B cell (primary cell): ENCODE data around the gene PCDHGA8. TPM values are rescaled to one million over a fixed set of nuclear protein-coding genes. Genes with fewer than 3 reads are reported as not detected.

ENCODE experiments used
- ATAC-seq: fragments of 200-7000 bp; cut with Tn5 transposase; one replicate; pipeline ENCODE4 v1.10.0; 2021; ENCODE audit warnings: low read depth, mild to moderate bottlenecking, moderate number of reproducible peaks, moderate library complexity
- CTCF ChIA-PET: fragments of 350-600 bp; sonication (Branson Sonifier 250); formaldehyde crosslinking; loops from one replicate; lab custom pipeline; 2021; ENCODE audit warnings: antibody characterized with exemption, inconsistent platforms; lab: Charles Lee
- POLR2A ChIA-PET: fragments of 350-600 bp; sonication (Branson Sonifier 250); formaldehyde crosslinking; loops from one replicate; lab custom pipeline; 2021; ENCODE audit warnings: antibody characterized with exemption; lab: Charles Lee
- DNase-seq: peaks from one replicate; pipeline ENCODE4 v3.0.0; 2013
- H2AFZ ChIP-seq: 2 replicates; pipeline ENCODE4 v1.6.1; 2012; ENCODE audit warnings: mild to moderate bottlenecking, low read depth, low read length; ENCODE audit not compliant: insufficient read depth, poor library complexity, severe bottlenecking
- H3K27ac ChIP-seq, 2 donors: 1 replicate in 1 of 2; 2 replicates in 1 of 2; pipeline ENCODE4 v1.5.1; 2012 to 2013; ENCODE audit warnings: low read length in 2 of 2, mild to moderate bottlenecking in 2 of 2, moderate library complexity in 1 of 2
- H3K27me3 ChIP-seq, 4 experiments: fragments of 200-600 bp in 1 of 4; sonication (generic) in 1 of 4; replicated peaks in 1 of 4; 1 replicate in 2 of 4; 2 replicates in 2 of 4; pipeline versions ENCODE4 v1.6.1 to v1.7.0; 2013 to 2016; ENCODE audit warnings: low read length in 3 of 4, mild to moderate bottlenecking in 2 of 4, mixed read lengths in 1 of 4, moderate library complexity in 1 of 4; ENCODE audit not compliant: insufficient read depth in 4 of 4, control insufficient read depth in 3 of 4; ENCODE audit errors: control extremely low read depth in 1 of 4
- H3K36me3 ChIP-seq, 2 experiments: replicated peaks in 1 of 2; 1 replicate in 1 of 2; 2 replicates in 1 of 2; pipeline versions ENCODE4 v1.6.1 to v1.7.1; 2013; ENCODE audit warnings: low read length in 1 of 2; ENCODE audit not compliant: insufficient read depth in 2 of 2, control insufficient read depth in 1 of 2; ENCODE audit errors: control extremely low read depth in 1 of 2, extremely low read depth in 1 of 2
- H3K4me1 ChIP-seq, 2 donors: fragments of 200-600 bp in 1 of 2; sonication (generic) in 1 of 2; 1 replicate in 1 of 2; 2 replicates in 1 of 2; pipeline versions ENCODE4 v1.5.1 to v1.6.1; 2013 to 2017; ENCODE audit warnings: low read length in 2 of 2; ENCODE audit not compliant: control insufficient read depth in 2 of 2, insufficient read depth in 2 of 2
- H3K4me2 ChIP-seq: replicated peaks from 2 replicates; pipeline ENCODE3; 2012; ENCODE audit warnings: mild to moderate bottlenecking, low read depth, low read length; ENCODE audit not compliant: poor library complexity, severe bottlenecking
- H3K4me3 ChIP-seq, 5 experiments: fragments of 200-600 bp in 1 of 5; sonication (generic) in 1 of 5; 1 replicate in 3 of 5; 2 replicates in 2 of 5; pipeline versions ENCODE4 v1.5.1 to v1.7.0; 2011 to 2016; ENCODE audit warnings: low read length in 4 of 5, mild to moderate bottlenecking in 4 of 5, low read depth in 2 of 5, control low read depth in 1 of 5, moderate library complexity in 1 of 5; ENCODE audit not compliant: insufficient read depth in 1 of 5; ENCODE audit errors: control extremely low read depth in 1 of 5, extremely low read depth in 1 of 5
- H3K79me2 ChIP-seq: fragments of 200-600 bp; sonication (generic); one replicate; pipeline ENCODE4 v1.6.0; 2016; ENCODE audit warnings: low read length; ENCODE audit not compliant: control insufficient read depth, insufficient read depth
- H3K9ac ChIP-seq: fragments of 200-600 bp; sonication (generic); 2 replicates; pipeline ENCODE4 v1.6.1; 2017; ENCODE audit warnings: mild to moderate bottlenecking, low read length, moderate library complexity
- H3K9me3 ChIP-seq, 3 donors: one replicate each; pipeline versions ENCODE4 v1.6.1 to v1.7.1; 2013; ENCODE audit warnings: low read length in 2 of 3; ENCODE audit not compliant: control insufficient read depth in 2 of 3, insufficient read depth in 1 of 3; ENCODE audit errors: control extremely low read depth in 1 of 3
- H4K20me1 ChIP-seq: 2 replicates; pipeline ENCODE4 v1.6.0; 2012; ENCODE audit warnings: mild to moderate bottlenecking, low read length; ENCODE audit not compliant: insufficient read depth, control insufficient read depth, poor library complexity, severe bottlenecking
- H3K27ac Mint-ChIP-seq: one replicate; pipeline ENCODE4 v1.8.0; 2021; ENCODE audit warnings: mixed read lengths
- H3K27me3 Mint-ChIP-seq: one replicate; pipeline ENCODE4 v1.8.0; 2021; ENCODE audit warnings: mixed read lengths
- H3K4me1 Mint-ChIP-seq: one replicate; pipeline ENCODE4 v1.8.0; 2021; ENCODE audit warnings: mixed read lengths
- H3K4me3 Mint-ChIP-seq: one replicate; pipeline ENCODE4 v1.8.0; 2021; ENCODE audit warnings: mixed read lengths
- H3K9me3 Mint-ChIP-seq: one replicate; pipeline ENCODE4 v1.8.0; 2022; ENCODE audit warnings: mixed read lengths; ENCODE audit not compliant: insufficient read depth
- EZH2 ChIP-seq: IDR thresholded peaks from 2 replicates; pipeline ENCODE4 v1.6.1; 2012; ENCODE audit warnings: borderline replicate concordance, low read depth, mild to moderate bottlenecking, moderate library complexity, low read length; ENCODE audit not compliant: insufficient read depth, poor library complexity, severe bottlenecking
- WGBS: methylation state at CpG from one replicate; pipeline ENCODE4 v1.1.5; 2013; ENCODE audit warnings: missing lambda C conversion rate; ENCODE audit not compliant: insufficient coverage; 5-methylcytosine and 5-hydroxymethylcytosine counted together
- intact Hi-C: fragments of 100-400 bp; cut with micrococcal nuclease; formaldehyde crosslinking; loops from one replicate; pipeline ENCODE4 v1.10.0; 2022
- polyA plus RNA-seq: library from polyadenylated mRNA; depleted of rRNA; stranded (reverse); fragments of >200 nt; gene quantifications from 2 replicates; pipeline ENCODE4 v1.2.3, GENCODE V29; 2012
- total RNA-seq, 2 donors: library from RNA; stranded (reverse); fragments of 120-200 nt in 1 of 2; gene quantifications; 1 replicate in 1 of 2; 2 replicates in 1 of 2; pipeline versions ENCODE4 v1.2.3 to v1.2.4, GENCODE V29; 2013 to 2022
- TF ChIP-seq, protein P1 (sequence below): fragments of 200-600 bp; IDR thresholded peaks from one replicate; pipeline ENCODE4 v1.8.0; 2022; ENCODE audit warnings: antibody characterized with exemption, mild to moderate bottlenecking

Gene PCDHGA8
- total and polyA plus RNA-seq, 2 donors (not counting 1 experiment from before 2014, with no cell fraction given) = 0.21 to 1.2 TPM

DNA sequence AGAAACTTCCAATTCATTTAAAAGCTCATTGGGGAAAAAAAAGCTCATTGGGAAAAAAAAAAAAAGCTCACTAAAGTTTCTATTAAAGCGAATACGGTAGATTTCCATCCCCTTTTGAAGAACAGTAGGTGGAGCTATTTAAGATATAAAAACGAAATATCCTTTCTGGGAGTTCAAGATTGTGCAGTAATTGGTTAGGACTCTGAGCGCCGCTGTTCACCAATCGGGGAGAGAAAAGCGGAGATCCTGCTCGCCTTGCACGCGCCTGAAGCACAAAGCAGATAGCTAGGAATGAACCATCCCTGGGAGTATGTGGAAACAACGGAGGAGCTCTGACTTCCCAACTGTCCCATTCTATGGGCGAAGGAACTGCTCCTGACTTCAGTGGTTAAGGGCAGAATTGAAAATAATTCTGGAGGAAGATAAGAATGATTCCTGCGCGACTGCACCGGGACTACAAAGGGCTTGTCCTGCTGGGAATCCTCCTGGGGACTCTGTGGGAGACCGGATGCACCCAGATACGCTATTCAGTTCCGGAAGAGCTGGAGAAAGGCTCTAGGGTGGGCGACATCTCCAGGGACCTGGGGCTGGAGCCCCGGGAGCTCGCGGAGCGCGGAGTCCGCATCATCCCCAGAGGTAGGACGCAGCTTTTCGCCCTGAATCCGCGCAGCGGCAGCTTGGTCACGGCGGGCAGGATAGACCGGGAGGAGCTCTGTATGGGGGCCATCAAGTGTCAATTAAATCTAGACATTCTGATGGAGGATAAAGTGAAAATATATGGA lies 38.1 kb downstream of the PCDHGA8 start, which contains the start of gene PCDHGA12:
Gene PCDHGA12 (plus strand): TSS at position 176 of the 782 bp plus-strand sequence. CDS start 253 bp downstream, at position 429.
- Mint-ChIP-seq H3K4me3 (peak within 1 kb of the TSS; percentile 86), H3K4me1 (peaks cover 7% of the 10 kb centered on the region), H3K9me3 (peaks cover 3% of the 10 kb centered on the region), H3K27me3 (peaks cover 46% of the 10 kb centered on the region), H3K27ac (peak within 1 kb of the TSS; percentile 29)
- Histone ChIP-seq H3K9ac (peak within 1 kb of the TSS; percentile 34), H2AFZ (peak within 1 kb of the TSS; percentile 49), H4K20me1 (no peaks in the 10 kb centered on the region), H3K4me1 (peaks cover 15 to 17% of the 10 kb centered on the region in 2 donors), H3K9me3 (peaks cover 0 to 57% (median 26%) of the 10 kb centered on the region in 3 donors), H3K4me2 (peak within 1 kb of the TSS; percentile 38), H3K27ac (no peak within 1 kb of the TSS), H3K79me2 (no peaks in the 10 kb centered on the region), H3K4me3 (peak within 1 kb of the TSS in 4 of 5 experiments; percentile 30 to 35 (median 32)), H3K36me3 (no peaks in the 10 kb centered on the region), H3K27me3 (peaks cover 0 to 57% (median 30%) of the 10 kb centered on the region in 4 experiments)
- TF ChIP-seq, protein P1, sequence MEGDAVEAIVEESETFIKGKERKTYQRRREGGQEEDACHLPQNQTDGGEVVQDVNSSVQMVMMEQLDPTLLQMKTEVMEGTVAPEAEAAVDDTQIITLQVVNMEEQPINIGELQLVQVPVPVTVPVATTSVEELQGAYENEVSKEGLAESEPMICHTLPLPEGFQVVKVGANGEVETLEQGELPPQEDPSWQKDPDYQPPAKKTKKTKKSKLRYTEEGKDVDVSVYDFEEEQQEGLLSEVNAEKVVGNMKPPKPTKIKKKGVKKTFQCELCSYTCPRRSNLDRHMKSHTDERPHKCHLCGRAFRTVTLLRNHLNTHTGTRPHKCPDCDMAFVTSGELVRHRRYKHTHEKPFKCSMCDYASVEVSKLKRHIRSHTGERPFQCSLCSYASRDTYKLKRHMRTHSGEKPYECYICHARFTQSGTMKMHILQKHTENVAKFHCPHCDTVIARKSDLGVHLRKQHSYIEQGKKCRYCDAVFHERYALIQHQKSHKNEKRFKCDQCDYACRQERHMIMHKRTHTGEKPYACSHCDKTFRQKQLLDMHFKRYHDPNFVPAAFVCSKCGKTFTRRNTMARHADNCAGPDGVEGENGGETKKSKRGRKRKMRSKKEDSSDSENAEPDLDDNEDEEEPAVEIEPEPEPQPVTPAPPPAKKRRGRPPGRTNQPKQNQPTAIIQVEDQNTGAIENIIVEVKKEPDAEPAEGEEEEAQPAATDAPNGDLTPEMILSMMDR = peak; percentile 68
- no peak for TF ChIP-seq EZH2
- 15% methylated on average over 29 of the region's 33 CpGs for WGBS
- intact Hi-C loops = loop anchor here (1.0 to 2.0 kb wide), 2 partner anchors 94 to 188 kb away; partner anchors contain the start of gene DIAPH1
- peak; percentile 65 for DNase-seq
- ATAC-seq = peak; percentile 82
- ChIA-PET CTCF (interaction anchor here (0.7 to 4.4 kb wide), 34 partner anchors 9 to 677 kb away, joined by 3 to 68 read pairs (median 4); partner anchors contain the start of genes PCDHGA10, PCDHGA11, PCDHGA9 and PCDHGB3), POLR2A (interaction anchor here (0.5 to 1.6 kb wide), 2 partner anchors 116 to 133 kb away, joined by 3 to 7 read pairs; no protein-coding TSS in a partner anchor)
